Stomach (tissue), 4 donors: ENCODE data around the gene HNRNPUL1.

Experiments
- CTCF ChIP-seq, 7 experiments: fragments of 450-650 bp in 4 of 7; fragments of 200-600 bp in 3 of 7; sonication (generic) in 3 of 7; IDR thresholded peaks; one replicate each; pipeline ENCODE4 v1.5.1; 2016 to 2019; ENCODE audit warnings: antibody characterized with exemption in 7 of 7, control low read depth in 2 of 7, mild to moderate bottlenecking in 1 of 7
- POLR2A ChIP-seq, 4 donors: fragments of 450-650 bp; IDR thresholded peaks; one replicate each; pipeline ENCODE4 v1.6.1; 2016; ENCODE audit warnings: antibody characterized with exemption in 4 of 4, control low read depth in 2 of 4, mild to moderate bottlenecking in 1 of 4, moderate library complexity in 1 of 4

GRCh38 chr19:41269055-41269454 is 4.9 kb downstream of the HNRNPUL1 start:
- TF ChIP-seq CTCF (IDR thresholded peaks at IDR 0.05): no peak
- TF ChIP-seq POLR2A (IDR thresholded peaks at IDR 0.05): no peak
